Activated naive CD4-positive, alpha-beta T cell treated with anti-CD3 and anti-CD28 coated beads, Interleukin-2, amount 50 U/mL, for 24 hours (primary cell): ENCODE data around the gene ITPRID2.

Experiments
- H3K27ac Mint-ChIP-seq: one replicate; pipeline ENCODE4 v1.8.0; 2021; ENCODE audit warnings: mild to moderate bottlenecking, mixed read lengths
- H3K27me3 Mint-ChIP-seq: one replicate; pipeline ENCODE4 v1.8.0; 2021; ENCODE audit warnings: mixed read lengths
- H3K36me3 Mint-ChIP-seq: one replicate; pipeline ENCODE4 v1.8.0; 2021; ENCODE audit warnings: mixed read lengths
- H3K4me1 Mint-ChIP-seq: one replicate; pipeline ENCODE4 v1.8.0; 2021; ENCODE audit warnings: mixed read lengths
- H3K4me3 Mint-ChIP-seq: one replicate; pipeline ENCODE4 v1.8.0; 2021; ENCODE audit warnings: mild to moderate bottlenecking, mixed read lengths
- H3K9me3 Mint-ChIP-seq: one replicate; pipeline ENCODE4 v1.8.0; 2021; ENCODE audit warnings: mixed read lengths

ITPRID2 gene

GRCh38 chr2:181894381-181894780 is 2.9 kb downstream of the ITPRID2 start:
- Mint-ChIP-seq H3K4me3 (no peak overlapping the region), H3K9me3 (no peaks in the 10 kb centered on the region), H3K4me1 (peaks cover 46% of the 10 kb centered on the region), H3K27ac (no peak overlapping the region), H3K27me3 (peaks cover 5% of the 10 kb centered on the region), H3K36me3 (peaks cover 6% of the 10 kb centered on the region)

GRCh38 chr2:181895818-181896217 is 4.3 kb downstream of the ITPRID2 start:
- H3K4me3 Mint-ChIP-seq = no peak overlapping the region
- H3K4me1 Mint-ChIP-seq = peaks cover 56% of the 10 kb centered on the region
- no peaks in the 10 kb centered on the region for H3K9me3 Mint-ChIP-seq
- H3K36me3 Mint-ChIP-seq = peaks cover 13% of the 10 kb centered on the region
- H3K27me3 Mint-ChIP-seq = peaks cover 1% of the 10 kb centered on the region
- H3K27ac Mint-ChIP-seq = no peak overlapping the region

DNA sequence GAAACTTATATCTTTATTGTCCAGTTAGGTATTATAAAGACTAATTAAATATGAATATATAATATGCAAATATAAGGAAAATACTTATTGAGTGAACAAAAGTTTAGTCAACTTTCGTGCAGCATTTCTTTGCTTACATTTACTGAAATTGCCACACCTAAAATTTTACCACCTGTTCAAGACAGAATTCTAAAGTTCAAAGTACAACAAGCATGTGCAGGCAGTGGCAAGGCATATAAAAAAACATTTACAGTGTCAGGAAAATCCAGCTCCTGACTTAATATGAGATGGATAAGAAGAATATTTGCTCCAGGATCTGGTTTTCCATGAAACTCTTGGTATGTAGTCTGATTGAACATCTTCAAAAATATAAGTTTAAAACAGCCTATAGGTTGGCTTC is 4.8 kb downstream of the ITPRID2 start:
- peaks cover 52% of the 10 kb centered on the region for H3K4me1 Mint-ChIP-seq
- no peak overlapping the region for H3K4me3 Mint-ChIP-seq
- H3K27me3 Mint-ChIP-seq = no peaks in the 10 kb centered on the region
- no peaks in the 10 kb centered on the region for H3K9me3 Mint-ChIP-seq
- no peak overlapping the region for H3K27ac Mint-ChIP-seq
- peaks cover 13% of the 10 kb centered on the region for H3K36me3 Mint-ChIP-seq

- Mint-ChIP-seq H3K27me3 (no peaks in the 10 kb centered on the region), H3K9me3 (no peaks in the 10 kb centered on the region), H3K27ac (no peak overlapping the region), H3K4me3 (no peak overlapping the region), H3K4me1 (peaks cover 41% of the 10 kb centered on the region), H3K36me3 (peaks cover 33% of the 10 kb centered on the region)
Observed at GRCh38 chr2:181900007-181900651, 8.6 kb downstream of the ITPRID2 start.

DNA sequence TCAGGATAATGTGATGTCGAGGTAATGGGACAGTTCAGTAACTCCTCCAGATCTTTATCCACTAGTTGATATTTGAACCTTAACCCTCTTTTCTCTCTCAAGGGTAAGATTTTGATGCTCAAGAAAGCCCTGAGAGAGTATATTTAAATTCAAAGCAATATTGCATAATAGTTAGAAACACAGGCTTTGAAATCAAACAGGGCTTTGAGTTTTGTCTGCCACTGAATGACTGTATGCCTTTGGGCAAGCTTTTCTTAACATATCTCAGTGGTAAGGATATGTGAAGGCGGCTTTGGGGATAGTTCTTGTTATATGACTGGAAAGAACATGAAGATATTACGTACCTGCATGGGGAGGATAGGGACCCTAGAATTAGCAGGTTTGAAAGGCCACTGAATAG is 11.1 kb downstream of the ITPRID2 start:
- H3K4me3 Mint-ChIP-seq = no peak overlapping the region
- no peak overlapping the region for H3K27ac Mint-ChIP-seq
- peaks cover 30% of the 10 kb centered on the region for H3K4me1 Mint-ChIP-seq
- no peaks in the 10 kb centered on the region for H3K27me3 Mint-ChIP-seq
- H3K36me3 Mint-ChIP-seq = peaks cover 31% of the 10 kb centered on the region
- H3K9me3 Mint-ChIP-seq = no peaks in the 10 kb centered on the region

GRCh38 chr2:181904022-181904632 is 12.6 kb downstream of the ITPRID2 start:
- H3K36me3 Mint-ChIP-seq = peaks cover 29% of the 10 kb centered on the region
- no peaks in the 10 kb centered on the region for H3K27me3 Mint-ChIP-seq
- no peak overlapping the region for H3K27ac Mint-ChIP-seq
- H3K4me3 Mint-ChIP-seq = no peak overlapping the region
- no peaks in the 10 kb centered on the region for H3K9me3 Mint-ChIP-seq
- H3K4me1 Mint-ChIP-seq = peaks cover 26% of the 10 kb centered on the region

GRCh38 chr2:181907057-181907456 is 15.5 kb downstream of the ITPRID2 start:
- Mint-ChIP-seq H3K27me3 (no peaks in the 10 kb centered on the region), H3K36me3 (peaks cover 23% of the 10 kb centered on the region)

DNA sequence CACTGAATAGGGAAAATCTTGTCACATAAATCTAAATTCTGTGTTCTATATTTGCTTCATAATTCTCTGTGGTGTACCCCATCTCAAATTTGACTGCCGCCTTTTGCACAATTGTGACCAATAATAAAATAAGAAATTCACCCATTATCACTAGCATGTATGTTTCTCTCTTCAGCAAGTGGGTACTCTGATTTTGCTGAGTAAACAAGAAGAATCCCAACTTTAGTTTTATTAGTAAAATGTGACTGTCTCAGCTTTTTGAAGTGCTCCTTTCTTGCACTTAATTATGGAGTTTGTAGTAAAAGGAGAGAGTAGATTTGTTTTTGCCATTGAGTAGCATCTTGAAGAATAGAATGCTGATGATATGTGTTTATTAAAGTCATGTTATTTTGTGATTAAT is 16.1 kb downstream of the ITPRID2 start:
- Mint-ChIP-seq H3K36me3 (peaks cover 20% of the 10 kb centered on the region), H3K27ac (no peak overlapping the region), H3K9me3 (no peaks in the 10 kb centered on the region), H3K27me3 (no peaks in the 10 kb centered on the region), H3K4me3 (no peak overlapping the region), H3K4me1 (peaks cover 18% of the 10 kb centered on the region)

More at GRCh38 chr2:181907057-181907456, 15.5 kb downstream of the ITPRID2 start:
- Mint-ChIP-seq H3K4me3 (no peak overlapping the region), H3K27ac (no peak overlapping the region), H3K4me1 (peaks cover 19% of the 10 kb centered on the region), H3K9me3 (no peaks in the 10 kb centered on the region)

DNA sequence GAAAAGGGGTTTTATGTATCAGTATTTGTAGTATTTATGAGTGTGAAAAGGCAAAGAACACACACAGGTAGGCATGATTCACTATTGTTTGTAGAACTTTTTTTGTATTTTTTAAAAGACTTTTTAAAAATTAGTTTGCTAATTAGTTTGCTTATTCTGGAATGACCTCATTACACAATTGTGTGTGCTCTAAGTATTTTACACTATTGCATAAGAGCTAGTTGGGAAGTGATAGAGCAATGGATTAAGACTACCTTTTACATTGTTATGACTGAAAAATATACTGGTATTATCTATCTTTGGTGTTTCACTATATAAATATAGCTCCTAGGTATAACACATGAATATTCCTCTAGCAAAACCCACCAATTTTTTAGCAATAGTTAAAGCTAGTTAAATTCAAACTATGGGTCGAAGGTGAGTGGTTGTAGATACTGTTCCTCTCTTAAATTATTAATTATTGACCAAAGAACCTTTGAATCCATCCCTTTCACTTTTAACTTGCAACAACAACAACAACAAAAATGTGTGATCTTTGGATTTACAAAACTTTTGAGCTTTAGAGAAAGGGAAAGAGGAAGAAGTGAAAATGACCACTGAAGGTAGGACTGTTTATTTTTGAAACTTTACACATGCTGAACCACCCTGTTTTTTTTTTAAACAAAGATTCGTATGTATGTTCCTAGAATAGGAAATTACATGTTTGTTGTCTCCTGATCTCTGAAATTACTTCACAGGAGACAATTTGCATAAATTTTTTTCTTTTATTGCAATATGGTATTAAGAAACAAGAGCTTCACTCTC is 18.7 kb downstream of the ITPRID2 start:
- peaks cover 19% of the 10 kb centered on the region for H3K36me3 Mint-ChIP-seq
- H3K27ac Mint-ChIP-seq = no peak overlapping the region
- no peak overlapping the region for H3K4me3 Mint-ChIP-seq
- H3K27me3 Mint-ChIP-seq = no peaks in the 10 kb centered on the region
- peaks cover 5% of the 10 kb centered on the region for H3K4me1 Mint-ChIP-seq
- no peaks in the 10 kb centered on the region for H3K9me3 Mint-ChIP-seq

DNA sequence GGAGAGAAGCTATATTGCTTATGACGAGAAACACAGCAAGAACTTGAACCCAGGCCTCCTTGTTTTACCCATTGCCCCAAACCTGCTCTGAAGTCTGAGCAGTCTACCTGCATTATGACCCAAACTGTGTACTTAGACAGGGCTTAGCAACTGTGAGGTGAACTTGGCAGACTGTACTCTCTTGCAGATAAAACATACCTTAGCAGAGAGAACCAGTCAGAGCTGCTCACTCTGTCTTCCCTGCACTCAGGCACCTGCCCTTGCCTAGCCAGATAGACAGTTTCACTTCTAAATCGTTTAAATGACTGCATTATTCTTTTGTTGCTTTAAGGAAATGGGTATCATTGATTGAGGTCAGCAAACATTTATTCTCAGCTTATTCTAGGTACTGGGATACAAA is 20.3 kb downstream of the ITPRID2 start:
- Mint-ChIP-seq H3K9me3 (no peaks in the 10 kb centered on the region), H3K36me3 (peaks cover 22% of the 10 kb centered on the region), H3K27me3 (no peaks in the 10 kb centered on the region), H3K4me3 (no peak overlapping the region), H3K27ac (no peak overlapping the region), H3K4me1 (peaks cover 5% of the 10 kb centered on the region)

DNA sequence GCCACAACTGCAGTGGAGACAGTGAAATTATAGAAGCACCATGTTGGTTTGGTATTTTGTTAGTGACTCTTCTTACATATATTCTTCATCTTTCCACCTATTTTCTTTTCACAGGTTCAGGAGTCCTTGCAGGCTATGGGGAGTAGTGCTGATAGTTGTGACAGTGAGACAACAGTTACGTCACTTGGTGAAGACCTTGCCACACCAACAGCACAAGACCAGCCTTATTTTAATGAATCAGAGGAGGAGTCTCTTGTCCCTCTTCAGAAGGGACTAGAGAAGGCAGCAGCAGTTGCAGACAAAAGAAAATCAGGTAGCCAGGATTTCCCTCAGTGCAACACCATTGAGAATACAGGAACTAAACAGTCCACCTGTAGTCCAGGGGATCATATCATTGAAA is 23.6 kb downstream of the ITPRID2 start:
- Mint-ChIP-seq H3K27ac (no peak overlapping the region), H3K36me3 (peaks cover 26% of the 10 kb centered on the region), H3K27me3 (no peaks in the 10 kb centered on the region), H3K4me1 (peaks cover 5% of the 10 kb centered on the region), H3K9me3 (no peaks in the 10 kb centered on the region), H3K4me3 (no peak overlapping the region)

DNA sequence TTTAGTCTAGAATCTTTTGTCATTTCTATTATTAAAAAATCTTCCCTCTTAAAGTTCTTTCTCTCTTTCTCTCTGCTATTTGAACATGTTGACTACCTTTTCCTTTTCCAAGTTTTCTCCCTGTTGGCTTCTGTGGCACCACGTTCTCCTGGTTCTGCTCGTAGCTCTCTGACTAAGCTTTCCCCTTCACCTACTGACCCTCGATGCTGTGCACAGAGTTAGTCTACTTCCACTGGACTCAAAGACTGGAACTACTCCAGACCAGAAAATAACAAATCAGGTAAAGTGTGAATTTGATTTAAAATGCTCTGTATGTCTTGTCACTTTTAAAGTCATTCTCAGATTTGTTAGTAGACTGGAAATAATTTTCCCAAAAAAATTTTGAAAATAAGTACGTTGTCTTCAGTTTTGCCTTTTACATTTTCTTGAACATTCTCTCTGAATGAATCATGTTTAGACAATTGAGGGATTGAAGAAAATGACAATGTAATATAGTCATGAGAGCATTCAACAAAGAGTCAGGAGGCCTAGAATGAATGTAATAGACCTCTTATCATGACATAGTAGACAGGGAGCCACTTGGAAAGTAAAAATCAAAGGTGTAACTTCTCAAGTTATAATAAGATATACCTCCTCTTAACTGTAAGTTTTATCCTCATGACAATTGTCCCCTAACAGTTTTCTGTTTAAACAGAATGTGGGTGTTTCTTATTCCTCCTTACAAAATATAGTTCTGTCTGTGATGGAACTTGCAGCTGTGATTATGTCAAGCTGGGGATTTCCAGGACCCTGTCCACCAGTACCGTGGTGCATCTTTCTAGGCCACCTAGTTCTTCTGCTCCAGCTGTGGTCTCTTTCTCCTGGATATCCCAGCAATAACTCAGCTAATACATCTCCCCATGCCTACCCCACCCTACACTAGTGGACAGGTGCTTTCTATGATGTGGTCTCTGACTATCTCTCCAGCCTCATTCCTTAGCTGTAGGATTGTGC is 25.5 kb downstream of the ITPRID2 start:
- H3K4me1 Mint-ChIP-seq = no peaks in the 10 kb centered on the region
- H3K27me3 Mint-ChIP-seq = no peaks in the 10 kb centered on the region
- H3K36me3 Mint-ChIP-seq = peaks cover 20% of the 10 kb centered on the region
- H3K27ac Mint-ChIP-seq = no peak overlapping the region
- no peaks in the 10 kb centered on the region for H3K9me3 Mint-ChIP-seq
- no peak overlapping the region for H3K4me3 Mint-ChIP-seq

- Mint-ChIP-seq H3K4me1 (peaks cover 4% of the 10 kb centered on the region), H3K36me3 (peaks cover 20% of the 10 kb centered on the region), H3K4me3 (no peak overlapping the region), H3K27ac (no peak overlapping the region), H3K9me3 (no peaks in the 10 kb centered on the region), H3K27me3 (no peaks in the 10 kb centered on the region)
Observed at GRCh38 chr2:181918188-181918587, 26.7 kb downstream of the ITPRID2 start.

DNA sequence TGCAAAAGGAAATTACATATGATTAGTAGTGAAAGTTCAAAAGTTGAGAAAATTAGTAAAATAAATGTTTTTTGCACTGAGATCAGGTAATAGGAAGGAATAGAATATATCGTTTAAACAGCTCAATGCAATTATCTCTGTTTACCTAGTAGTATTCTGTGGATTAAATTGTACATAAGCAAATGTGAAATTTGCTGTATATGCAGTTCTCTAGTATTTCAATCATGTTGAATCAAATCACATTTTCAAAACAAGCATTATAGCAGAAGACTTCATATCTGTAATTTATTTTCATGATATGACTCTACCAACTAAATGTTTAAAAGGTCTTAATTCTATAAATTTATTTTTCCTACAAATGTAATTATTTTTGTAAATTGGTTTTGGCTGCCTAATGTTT is 31.6 kb downstream of the ITPRID2 start:
- Mint-ChIP-seq H3K27ac (no peak overlapping the region), H3K9me3 (no peaks in the 10 kb centered on the region), H3K27me3 (no peaks in the 10 kb centered on the region), H3K4me3 (no peak overlapping the region), H3K4me1 (peaks cover 6% of the 10 kb centered on the region), H3K36me3 (peaks cover 20% of the 10 kb centered on the region)

GRCh38 chr2:181924336-181924735 is 32.8 kb downstream of the ITPRID2 start:
- Mint-ChIP-seq H3K4me1 (peaks cover 6% of the 10 kb centered on the region), H3K27me3 (no peaks in the 10 kb centered on the region), H3K36me3 (peaks cover 18% of the 10 kb centered on the region), H3K27ac (no peak overlapping the region), H3K9me3 (no peaks in the 10 kb centered on the region), H3K4me3 (no peak overlapping the region)
